GM21723 (cell line): ENCODE measurements around the gene CELA3A.

Source experiments
- ATAC-seq: cut with Tn5 transposase; IDR thresholded peaks from one replicate; pipeline ENCODE4 v1.9.1; 2021; ENCODE audit warnings: mild to moderate bottlenecking, moderate library complexity; ENCODE audit not compliant: unreplicated experiment

CELA3A gene

DNA sequence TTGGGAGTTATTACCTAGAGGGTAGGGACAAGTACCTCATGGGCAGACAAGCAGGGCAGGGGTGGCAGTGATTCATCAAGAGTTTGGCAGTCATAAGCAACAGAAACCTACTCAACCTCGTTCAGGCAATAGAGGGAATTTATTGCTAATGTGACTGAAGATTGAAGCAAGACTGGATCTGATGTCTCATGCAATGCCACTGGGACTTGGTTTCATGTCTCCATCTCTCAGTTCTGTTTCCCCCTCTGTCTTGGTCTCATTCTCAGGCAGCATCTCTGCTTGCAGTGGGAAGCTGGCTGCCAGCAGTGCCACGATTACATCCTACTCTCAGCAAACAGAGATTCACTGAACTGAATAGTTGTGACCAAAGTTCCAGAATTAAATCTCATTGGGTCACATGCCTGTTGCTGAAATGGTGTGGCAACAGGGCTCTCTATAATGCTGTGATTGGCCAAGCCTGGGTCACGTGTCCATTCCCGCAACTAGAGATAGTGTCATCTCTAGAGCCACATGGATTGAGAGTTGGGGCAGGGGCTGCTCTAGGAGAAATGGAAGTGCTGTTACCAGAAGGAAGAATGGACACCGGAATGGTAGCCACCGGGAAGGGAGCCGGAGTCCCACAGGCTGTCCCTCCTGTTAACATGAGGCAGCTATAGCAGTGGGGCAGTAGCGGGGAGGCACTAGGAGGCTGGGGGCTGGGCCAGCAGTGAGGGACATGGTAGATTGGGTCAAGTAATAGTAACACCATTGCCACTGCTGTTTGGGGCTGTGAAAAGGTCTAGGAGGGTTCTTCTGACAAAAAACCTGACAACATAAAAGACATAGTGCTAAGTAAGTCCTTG, 47.1 kb downstream of the CELA3A start:
- no peak for ATAC-seq

DNA sequence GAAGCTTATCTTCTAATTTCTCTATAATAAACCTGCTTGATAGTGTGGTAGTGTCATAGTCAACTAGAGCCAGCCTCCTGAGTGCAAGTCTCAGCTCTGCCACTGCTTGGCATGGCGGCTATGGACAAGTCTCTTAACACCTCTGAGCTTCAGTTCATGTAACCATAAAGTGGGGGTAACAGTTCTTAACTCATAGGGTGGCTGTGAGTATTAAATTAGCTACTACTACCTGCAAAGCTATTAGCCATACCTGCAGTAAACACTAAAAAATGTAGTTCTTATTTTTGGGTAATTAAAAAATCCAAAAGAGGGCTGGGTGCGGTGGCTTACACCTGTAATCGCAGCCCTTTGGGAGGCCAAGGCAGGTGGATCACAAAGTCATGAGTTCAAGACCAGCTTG, 48.9 kb downstream of the CELA3A start:
- no peak for ATAC-seq

DNA sequence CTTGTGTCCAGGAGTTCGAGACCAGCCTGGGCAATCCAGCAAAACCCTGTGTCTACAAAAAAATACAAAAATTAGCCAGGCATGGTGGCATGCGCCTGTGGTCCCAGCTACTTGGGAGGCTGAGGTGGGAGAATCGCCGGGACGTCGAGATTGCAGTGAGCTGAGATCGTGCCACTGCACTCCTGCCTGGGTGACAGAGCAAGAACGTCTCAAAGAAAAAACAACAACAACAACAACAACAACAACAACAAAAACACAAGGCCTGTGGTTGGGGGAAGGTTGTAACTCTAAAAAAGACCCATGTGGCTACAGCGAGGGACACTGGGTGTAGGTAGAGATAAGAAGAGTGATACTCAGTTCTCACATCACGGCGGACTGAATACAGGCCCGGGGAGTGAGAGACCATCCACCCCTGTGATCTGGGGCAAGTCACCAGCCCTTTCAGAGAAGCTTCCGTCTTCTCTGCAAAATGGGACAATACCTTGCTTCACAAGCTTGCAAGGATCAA, 50.2 kb downstream of the CELA3A start:
- no peak for ATAC-seq

DNA sequence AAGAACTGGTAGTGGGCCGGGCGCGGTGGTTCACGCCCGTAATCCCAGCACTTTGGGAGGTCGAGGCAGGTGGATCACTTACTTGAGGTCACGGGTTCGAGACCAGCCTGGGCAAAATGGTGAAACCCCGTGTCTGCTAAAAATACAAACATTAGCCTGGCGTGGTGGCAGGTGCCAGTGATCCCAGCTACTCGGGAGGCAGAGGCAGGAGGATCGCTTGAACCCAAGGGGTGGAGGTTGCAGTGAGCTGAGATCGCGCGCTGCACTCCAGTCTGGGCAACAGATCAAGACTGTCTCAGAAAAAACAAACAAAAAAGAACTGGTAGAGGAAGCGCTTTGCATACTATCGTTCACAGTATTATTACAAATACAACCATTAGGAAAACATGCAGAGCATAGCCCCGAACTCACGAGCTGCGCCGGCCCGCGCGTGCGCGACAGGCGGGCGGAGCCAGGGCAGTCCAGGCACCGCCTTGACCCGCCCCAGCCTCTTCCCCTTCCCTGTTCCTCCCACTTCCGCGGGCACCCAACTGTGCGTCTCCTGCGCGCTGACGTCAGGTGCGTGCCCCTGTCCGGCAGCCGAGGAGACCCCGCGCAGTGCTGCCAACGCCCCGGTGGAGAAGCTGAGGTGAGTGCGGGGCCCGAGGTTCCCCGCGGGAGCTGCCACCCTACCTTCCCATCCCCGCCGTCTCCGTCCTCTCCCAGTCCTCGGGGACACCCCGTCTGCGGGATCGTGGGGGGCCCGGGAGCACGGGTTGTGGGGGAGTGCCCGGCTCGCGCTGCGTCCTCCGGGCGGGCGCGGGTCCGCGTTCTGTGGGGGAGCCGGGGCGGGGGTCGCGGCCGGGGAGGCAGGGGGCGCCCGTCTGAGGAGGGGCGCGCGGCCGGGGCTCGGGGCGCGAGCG, 50.9 kb downstream of the CELA3A start, which contains the start of gene CDC42:
Gene CDC42, plus strand, starts transcription at position 595 of the 902 bp plus-strand sequence. CDS start 25,770 bp downstream, outside the sequence.
- ATAC-seq: peak; percentile 84

DNA sequence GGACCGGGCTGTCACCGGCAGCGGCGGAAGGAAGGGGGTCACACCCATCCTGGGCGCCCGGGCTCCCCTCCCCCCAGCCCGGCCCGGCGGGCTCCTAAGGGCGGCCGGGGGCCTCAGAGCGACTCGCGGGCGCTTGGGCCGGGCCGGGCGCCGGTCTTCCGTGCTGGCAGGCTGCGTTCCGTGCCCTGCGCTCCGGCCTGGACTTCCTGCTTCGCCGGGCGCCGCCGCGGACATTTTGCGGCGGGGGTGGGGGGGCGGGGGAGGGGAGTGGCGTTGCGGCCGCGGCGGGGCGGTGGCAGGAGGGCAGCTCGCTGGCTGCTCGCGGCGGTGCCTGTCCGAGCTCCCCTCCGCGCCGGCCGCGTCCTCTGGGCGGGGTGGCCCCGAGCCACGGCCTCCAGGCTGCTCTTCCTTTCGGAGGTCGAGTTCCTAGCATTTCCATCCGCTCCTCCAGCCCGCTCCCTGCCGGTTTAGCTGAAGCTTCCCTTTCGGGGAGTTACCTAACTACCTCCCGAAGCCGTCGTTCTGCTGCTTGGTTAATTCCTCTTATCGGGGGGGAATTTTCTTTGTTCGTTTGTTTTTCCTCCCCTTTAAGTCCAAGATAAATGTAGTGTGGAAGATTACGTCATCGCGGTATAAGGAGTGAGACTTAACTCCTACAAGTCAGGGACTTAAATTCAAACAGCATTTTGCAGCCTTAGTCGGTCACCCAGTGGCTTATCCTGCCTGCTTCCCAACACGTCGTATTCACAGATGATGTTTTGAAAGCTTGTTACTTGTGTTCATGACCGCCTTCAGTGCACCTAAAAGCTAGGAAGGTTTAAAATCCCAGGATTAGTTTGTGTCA, 51.8 kb downstream of the CELA3A start:
- peak; percentile 42 for ATAC-seq

DNA sequence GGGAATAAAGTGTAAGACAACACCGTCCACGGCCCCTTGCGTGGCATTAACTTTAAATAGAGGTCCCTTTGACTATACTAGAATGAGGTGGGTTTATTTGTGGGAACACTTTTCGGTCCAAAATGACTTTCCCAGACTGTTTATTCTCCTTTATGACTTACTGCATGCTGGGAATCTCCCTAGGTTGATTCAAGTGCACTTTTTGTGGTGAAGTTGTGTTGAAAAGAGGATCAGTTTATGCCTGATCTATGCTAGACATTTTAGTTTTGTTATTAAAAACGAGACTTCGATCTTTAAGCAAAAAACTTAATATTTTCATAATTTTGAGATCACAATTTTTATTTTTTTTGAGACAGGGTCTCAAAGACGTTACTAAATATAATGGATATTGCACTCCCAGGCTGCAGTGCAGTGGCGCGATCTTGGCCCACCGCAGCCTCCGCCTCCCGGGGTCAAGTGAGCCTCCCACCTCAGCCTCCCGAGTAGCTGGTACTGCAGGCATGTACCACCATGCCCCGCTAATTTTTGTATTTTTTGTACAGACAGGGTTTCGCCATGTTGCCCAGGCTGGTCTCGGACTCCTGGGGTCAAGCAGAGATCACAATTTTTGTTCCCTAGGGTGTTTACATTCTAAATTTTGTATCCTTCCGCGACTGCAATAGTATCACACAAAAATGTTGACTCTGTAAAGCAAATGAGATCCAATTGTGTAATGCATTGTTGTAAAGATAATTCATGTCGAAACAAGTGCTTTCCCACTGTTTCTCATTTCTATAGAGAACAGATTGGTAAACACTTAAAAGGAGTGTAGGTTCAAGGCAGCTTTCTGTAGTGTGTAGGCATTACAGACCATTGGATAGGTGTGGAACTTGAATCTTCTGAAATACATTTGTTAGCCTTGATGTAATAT, 52.7 kb downstream of the CELA3A start:
- ATAC-seq: no peak

DNA sequence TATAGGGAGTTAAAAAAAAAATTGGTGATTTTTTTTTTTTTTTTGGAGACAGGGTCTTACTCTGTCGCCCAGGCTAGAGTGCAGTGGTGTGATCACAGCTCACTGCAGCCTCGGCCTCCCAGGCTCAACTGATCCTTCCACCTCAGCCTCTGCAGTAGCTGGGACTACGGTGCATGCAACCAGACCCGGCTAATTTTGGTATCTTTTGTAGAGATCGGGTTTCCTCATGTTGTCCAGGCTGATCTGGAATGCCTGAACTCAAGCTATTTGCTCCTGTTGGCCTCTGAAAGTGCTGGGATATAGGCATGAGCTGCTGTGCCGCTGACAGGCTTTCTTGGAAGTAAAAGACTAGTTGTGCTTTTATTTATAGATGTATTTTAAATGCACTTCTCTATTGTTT, 54.0 kb downstream of the CELA3A start:
- ATAC-seq: no peak

DNA sequence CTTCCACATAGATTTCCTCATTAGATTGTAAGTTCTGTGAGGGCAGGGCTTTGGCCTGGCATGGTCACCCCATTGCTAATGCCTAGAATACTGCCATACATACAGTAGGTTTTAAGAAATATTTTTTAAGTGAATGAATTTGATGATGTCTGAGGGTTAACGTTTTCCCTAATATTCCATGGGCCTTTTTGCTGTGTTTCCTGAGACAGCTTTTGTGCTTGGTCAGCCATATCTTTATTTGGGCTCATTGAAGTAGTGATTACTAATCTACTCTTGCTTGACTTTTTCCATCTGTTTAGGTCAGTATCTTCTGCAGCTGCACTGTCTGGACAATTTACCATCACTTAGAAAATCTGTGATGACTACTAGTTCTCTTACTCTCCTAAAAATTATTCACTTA, 54.6 kb downstream of the CELA3A start:
- ATAC-seq: no peak

DNA sequence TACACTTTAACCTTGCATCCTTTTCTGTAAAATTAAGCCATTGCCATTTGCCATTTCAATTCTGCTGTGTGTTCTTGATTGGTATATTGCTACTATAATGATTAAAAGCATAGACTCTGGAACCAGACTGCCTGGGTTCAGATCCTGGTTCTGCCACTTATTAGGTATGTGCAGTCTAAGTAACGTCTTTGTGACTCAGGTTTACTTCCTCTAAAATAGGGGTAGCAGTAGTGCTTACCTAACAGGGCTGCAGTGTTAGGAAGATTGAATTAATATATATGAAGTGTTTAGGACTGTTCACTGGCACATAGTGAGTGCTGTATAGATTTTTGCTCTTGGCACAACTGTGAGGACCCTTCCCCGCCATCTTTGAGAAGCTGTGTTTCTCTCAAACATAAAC, 55.5 kb downstream of the CELA3A start:
- no peak for ATAC-seq

DNA sequence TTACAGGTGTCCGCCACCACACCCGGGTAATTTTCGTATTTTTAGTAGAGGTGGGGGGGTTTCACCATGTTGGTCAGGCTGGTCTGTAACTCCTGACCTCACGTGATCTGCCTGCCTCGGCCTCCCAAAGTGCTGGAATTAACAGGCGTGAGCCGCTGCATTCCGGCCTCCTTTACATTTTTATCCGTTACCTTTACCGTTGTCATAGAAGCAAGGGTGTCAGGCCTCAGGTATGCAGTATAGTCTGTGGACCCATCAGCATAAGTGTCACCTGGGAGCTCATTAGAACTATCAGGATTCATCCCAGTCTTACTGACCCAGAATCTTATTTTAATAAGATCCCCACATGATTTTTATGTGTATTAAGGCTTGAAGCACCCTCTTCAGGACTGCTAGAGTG, 56.4 kb downstream of the CELA3A start:
- ATAC-seq: no peak
